ENCODE measurements around the gene TP53TG3F. TPM values are rescaled to one million over a fixed set of nuclear protein-coding genes. Genes with fewer than 3 reads are reported as not detected.
"Not testable (repeated sequence)": the region's sequence is repeated elsewhere in the genome, so short reads cannot be mapped to it uniquely, and the experiment has no call there.

Gene TP53TG3F, protein sequence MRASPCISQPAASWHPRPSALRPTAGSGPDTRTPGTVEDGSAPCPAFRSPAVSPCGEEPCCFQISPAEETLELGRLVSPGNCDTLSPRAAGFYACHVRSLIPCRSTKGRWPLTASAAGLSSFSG
- not detected for polyA plus RNA-seq (ENCODE audit: insufficient read length in 4 of 4)

- DNase-seq (ENCODE audit: low read depth in 4 of 4, low spot score in 3 of 4) = not testable (repeated sequence)
These were observed at the start of gene TP53TG3F for GRCh38 chr16:33459312-33459711. TP53TG3F (plus strand) TSS chr16:33459612; CDS start chr16:33459680, 68 bp downstream.

DNA sequence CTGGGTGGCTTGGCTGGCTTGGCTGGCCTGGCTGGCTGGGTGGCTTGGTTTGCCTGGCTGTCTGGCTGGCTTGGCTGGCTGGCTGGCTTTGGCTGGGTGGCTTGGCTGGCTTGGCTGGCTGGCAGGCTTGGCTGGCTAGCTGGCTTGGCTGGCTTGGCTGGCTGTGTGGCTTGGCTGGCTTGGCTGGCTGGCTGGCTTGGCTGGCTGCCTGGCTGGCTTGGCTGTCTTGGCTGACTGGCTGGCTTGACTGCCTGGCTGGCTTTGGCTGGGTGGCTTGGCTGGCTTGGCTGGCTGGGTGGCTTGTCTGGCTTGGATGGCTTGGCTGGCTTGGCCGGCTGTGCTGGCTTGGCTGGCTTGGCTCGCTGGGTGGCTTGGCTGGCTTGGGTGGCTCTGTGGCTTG, 32.2 kb downstream of the TP53TG3F start:
- DNase-seq (ENCODE audit: low read depth in 4 of 4, low spot score in 3 of 4) = not testable (repeated sequence)

GRCh38 chr16:33507231-33507630, 47.8 kb downstream of the TP53TG3F start:
- DNase-seq (ENCODE audit: low read depth in 4 of 4, low spot score in 3 of 4) = not testable (repeated sequence)

DNA sequence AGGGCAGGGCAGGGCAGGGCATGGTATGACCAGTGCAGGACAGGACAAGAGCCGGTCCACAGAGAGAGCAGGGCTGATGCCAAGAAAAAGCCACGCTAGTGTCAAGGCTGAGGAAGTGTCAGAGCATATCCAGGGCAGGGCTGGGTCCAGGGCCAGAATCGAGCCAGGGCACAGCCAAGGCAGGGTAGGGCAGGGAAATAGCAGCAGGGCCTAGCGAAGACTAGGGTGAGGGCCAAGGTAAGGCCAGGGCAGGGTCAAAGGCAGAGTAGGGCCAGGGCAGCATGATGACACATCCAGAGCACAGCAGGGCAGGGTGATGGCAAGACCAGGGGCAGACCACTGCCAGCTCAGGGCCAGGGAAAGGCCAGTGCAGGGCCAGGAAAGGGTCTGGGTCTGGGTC, 49.7 kb downstream of the TP53TG3F start:
- DNase-seq (ENCODE audit: low read depth in 4 of 4, low spot score in 3 of 4) = not testable (repeated sequence)

GRCh38 chr16:33509906-33510305, 50.5 kb downstream of the TP53TG3F start:
- not testable (repeated sequence) for DNase-seq (ENCODE audit: low read depth in 4 of 4, low spot score in 3 of 4)

Other genes with a start within 250 kb of the TP53TG3F start
- gene TP53TG3E, start 155.3 kb upstream of the TP53TG3F start, polyA plus RNA-seq (ENCODE audit: insufficient read length in 4 of 4) = under 1 TPM in 1 of 4 donors, not detected in 3; 0.13 TPM
- not detected for gene TP53TG3B, start 98.8 kb upstream of the TP53TG3F start, polyA plus RNA-seq (ENCODE audit: insufficient read length in 4 of 4)